GM18519 (cell line): ENCODE data around the gene URB2.
"Not testable (repeated sequence)": the region's sequence is repeated elsewhere in the genome, so short reads cannot be mapped to it uniquely, and the experiment has no call there.

ENCODE experiments used
- ATAC-seq: cut with Tn5 transposase; IDR thresholded peaks from one replicate; pipeline ENCODE4 v1.9.1; 2021; ENCODE audit warnings: mild to moderate bottlenecking, moderate library complexity; ENCODE audit not compliant: unreplicated experiment, low FRiP score

Gene URB2

GRCh38 chr1:229625915-229626831, at the start of gene URB2, which contains the start of gene TAF5L:
Gene URB2, plus strand, starts transcription at chr1:229626247. Its CDS starts 1,387 bp downstream, at chr1:229627634.
Gene TAF5L, minus strand, starts transcription at chr1:229626122. Its CDS starts 11,640 bp downstream, at chr1:229614482.
- peak; percentile 85 for ATAC-seq

- no peak for ATAC-seq
Measured at GRCh38 chr1:229578168-229579058, 47.6 kb upstream of the URB2 start.

- ATAC-seq, result peak; percentile 74
Measured at GRCh38 chr1:229579059-229579673, 46.9 kb upstream of the URB2 start.

- ATAC-seq, result no peak
Measured at GRCh38 chr1:229581485-229581884, 44.6 kb upstream of the URB2 start.

- ATAC-seq, result no peak
Measured at GRCh38 chr1:229582011-229582694, 43.9 kb upstream of the URB2 start.

- ATAC-seq, result no peak
Measured at GRCh38 chr1:229582715-229583114, 43.3 kb upstream of the URB2 start.

- no peak for ATAC-seq
Measured at GRCh38 chr1:229585338-229585737, 40.7 kb upstream of the URB2 start.

GRCh38 chr1:229590119-229590518, 35.9 kb upstream of the URB2 start:
- ATAC-seq, result no peak

- no peak for ATAC-seq
Measured at GRCh38 chr1:229593800-229594199, 32.2 kb upstream of the URB2 start.

GRCh38 chr1:229594227-229595008, 31.6 kb upstream of the URB2 start:
- no peak for ATAC-seq

GRCh38 chr1:229595876-229596275, 30.2 kb upstream of the URB2 start:
- not testable (repeated sequence) for ATAC-seq

GRCh38 chr1:229596925-229597699, 28.9 kb upstream of the URB2 start:
- ATAC-seq, result no peak

- no peak for ATAC-seq
Measured at GRCh38 chr1:229597877-229598276, 28.2 kb upstream of the URB2 start.

- no peak for ATAC-seq
Measured at GRCh38 chr1:229599218-229599954, 26.7 kb upstream of the URB2 start.

GRCh38 chr1:229600229-229600628, 25.8 kb upstream of the URB2 start:
- no peak for ATAC-seq

- ATAC-seq, result no peak
Measured at GRCh38 chr1:229603371-229604005, 22.6 kb upstream of the URB2 start.

GRCh38 chr1:229607370-229607769, 18.7 kb upstream of the URB2 start:
- no peak for ATAC-seq
